Effector memory CD8-positive, alpha-beta T cell (primary cell): ENCODE results near the gene SYNM.

ENCODE experiments used
- ATAC-seq: fragments of 150-1000 bp; cut with Tn5 transposase; replicated peaks from 2 replicates; pipeline ENCODE4 v1.10.0; 2021; ENCODE audit warnings: mild to moderate bottlenecking, moderate library complexity
- DNase-seq, 3 experiments: peaks; one replicate each; pipeline ENCODE4 v3.0.0; 2021
- H3K27ac Mint-ChIP-seq, 2 donors: one replicate each; pipeline ENCODE4 v1.8.0; 2022; ENCODE audit warnings: mild to moderate bottlenecking in 2 of 2, mixed read lengths in 2 of 2, moderate library complexity in 2 of 2
- H3K27me3 Mint-ChIP-seq, 2 donors: one replicate each; pipeline ENCODE4 v1.8.0; 2022; ENCODE audit warnings: mixed read lengths in 2 of 2
- H3K36me3 Mint-ChIP-seq: one replicate; pipeline ENCODE4 v1.8.0; 2022; ENCODE audit warnings: mild to moderate bottlenecking, moderate library complexity, mixed read lengths; ENCODE audit not compliant: insufficient read depth
- H3K4me1 Mint-ChIP-seq, 2 donors: one replicate each; pipeline ENCODE4 v1.8.0; 2022; ENCODE audit warnings: low read depth in 2 of 2, mixed read lengths in 2 of 2
- H3K4me3 Mint-ChIP-seq, 2 donors: one replicate each; pipeline ENCODE4 v1.8.0; 2022; ENCODE audit warnings: mild to moderate bottlenecking in 2 of 2, mixed read lengths in 2 of 2, moderate library complexity in 2 of 2
- H3K9me3 Mint-ChIP-seq, 2 donors: one replicate each; pipeline ENCODE4 v1.8.0; 2022; ENCODE audit warnings: mixed read lengths in 2 of 2

SYNM gene

DNA sequence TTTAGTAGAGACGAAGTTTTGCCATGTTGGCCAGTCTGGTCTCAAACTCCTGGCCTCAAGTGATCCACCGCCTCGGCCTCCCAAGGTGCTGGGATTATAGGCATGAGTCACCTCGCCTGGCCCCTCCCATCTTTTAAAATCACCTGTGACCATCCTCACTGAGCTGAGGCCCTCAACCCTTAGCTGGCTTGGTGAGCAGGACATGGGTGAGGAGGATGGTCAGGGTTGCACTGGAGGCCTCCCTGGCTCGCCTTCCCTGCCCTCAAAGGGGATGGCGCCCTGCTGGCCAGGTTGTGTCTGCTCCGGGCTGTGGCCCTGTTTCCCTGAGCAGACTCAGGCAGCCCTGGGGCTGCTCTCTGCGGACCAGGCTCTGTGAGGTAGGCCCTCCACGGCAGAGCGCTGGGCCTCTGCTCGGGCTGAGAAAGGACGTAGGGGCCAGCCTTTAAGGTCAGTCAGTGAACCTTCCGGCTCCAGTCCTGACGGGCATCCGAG, 33.7 kb downstream of the SYNM start:
- H3K9me3 Mint-ChIP-seq: no peaks in the 10 kb centered on the region
- no peaks in the 10 kb centered on the region for H3K27me3 Mint-ChIP-seq
- ATAC-seq (no peak), DNase-seq (no peak)
- H3K4me3 Mint-ChIP-seq: no peak overlapping the region
- peaks cover 0 to 2% of the 10 kb centered on the region in 2 donors for H3K4me1 Mint-ChIP-seq
- peaks cover 12% of the 10 kb centered on the region for H3K36me3 Mint-ChIP-seq
- no peak overlapping the region for H3K27ac Mint-ChIP-seq

DNA sequence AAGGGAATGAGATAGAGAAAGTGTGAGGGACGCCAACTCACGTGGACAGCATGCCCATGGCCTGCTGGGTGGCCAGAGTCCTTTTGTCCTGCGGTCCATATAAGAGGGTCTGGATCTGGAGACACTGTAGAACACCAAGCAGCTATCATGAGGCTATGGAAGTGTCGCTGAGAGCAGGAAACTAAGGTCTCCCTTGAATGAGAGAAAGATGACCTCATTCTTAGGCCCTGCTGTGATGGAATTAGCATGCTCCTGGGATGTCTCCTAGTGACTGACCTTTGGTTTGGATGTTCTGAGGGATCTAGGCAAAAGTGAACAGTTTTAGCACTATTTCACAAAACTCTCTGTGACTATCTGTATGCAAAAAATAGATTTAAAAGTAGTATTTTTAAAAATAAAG, 34.4 kb downstream of the SYNM start:
- ATAC-seq (no peak), DNase-seq (no peak)
- Mint-ChIP-seq H3K9me3 (no peaks in the 10 kb centered on the region), H3K27me3 (no peaks in the 10 kb centered on the region), H3K4me3 (no peak overlapping the region), H3K36me3 (peaks cover 12% of the 10 kb centered on the region), H3K4me1 (peaks cover 0 to 2% of the 10 kb centered on the region in 2 donors), H3K27ac (no peak overlapping the region)

DNA sequence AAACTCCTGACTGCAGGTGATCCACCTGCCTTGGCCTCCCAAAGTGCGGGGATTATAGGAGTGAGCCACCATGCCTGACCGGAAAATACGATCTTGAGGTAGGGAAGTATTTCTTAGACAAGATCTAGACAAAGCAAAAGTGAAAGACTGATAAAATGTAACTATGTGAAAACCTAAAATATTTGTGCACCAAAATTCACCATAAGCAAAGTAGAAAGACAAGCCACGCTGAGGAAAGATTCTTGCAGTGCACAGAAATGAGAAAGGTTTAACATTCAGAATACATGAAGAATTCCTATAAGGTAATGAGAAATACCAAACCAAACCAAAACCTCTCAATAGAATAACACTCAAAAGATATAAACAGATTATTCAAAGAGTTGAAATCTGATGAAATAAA, 35.7 kb downstream of the SYNM start:
- Mint-ChIP-seq H3K36me3 (peaks cover 12% of the 10 kb centered on the region), H3K27ac (no peak overlapping the region), H3K27me3 (peaks cover 6 to 10% of the 10 kb centered on the region in 2 donors), H3K4me1 (no peaks in the 10 kb centered on the region), H3K9me3 (no peaks in the 10 kb centered on the region), H3K4me3 (no peak overlapping the region)
- DNase-seq: no peak
- no peak for ATAC-seq

DNA sequence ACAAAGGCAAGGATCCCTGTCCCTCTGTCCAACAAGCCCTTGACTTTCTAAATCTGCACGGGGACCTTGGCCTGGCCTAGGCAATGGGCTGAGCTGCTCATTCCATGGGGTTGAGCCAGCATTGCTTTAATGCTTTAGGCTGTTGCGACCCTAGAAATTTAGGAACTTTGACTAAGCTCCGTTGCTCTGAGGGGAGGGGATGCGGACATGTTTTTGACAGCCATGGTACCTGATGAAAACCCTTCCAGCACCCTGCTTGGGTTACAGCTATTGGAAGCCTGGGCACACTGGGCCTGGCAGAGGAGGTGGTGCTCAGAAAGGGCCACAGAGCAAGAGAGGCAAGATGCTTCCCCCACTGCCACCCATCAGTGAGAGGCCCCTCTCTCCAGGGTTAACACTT, 37.1 kb downstream of the SYNM start:
- no peaks in the 10 kb centered on the region for H3K9me3 Mint-ChIP-seq
- no peak overlapping the region for H3K4me3 Mint-ChIP-seq
- ATAC-seq (no peak), DNase-seq (no peak)
- no peak overlapping the region for H3K27ac Mint-ChIP-seq
- H3K36me3 Mint-ChIP-seq: peaks cover 6% of the 10 kb centered on the region
- no peaks in the 10 kb centered on the region for H3K4me1 Mint-ChIP-seq
- H3K27me3 Mint-ChIP-seq: peaks cover 6 to 10% of the 10 kb centered on the region in 2 donors

DNA sequence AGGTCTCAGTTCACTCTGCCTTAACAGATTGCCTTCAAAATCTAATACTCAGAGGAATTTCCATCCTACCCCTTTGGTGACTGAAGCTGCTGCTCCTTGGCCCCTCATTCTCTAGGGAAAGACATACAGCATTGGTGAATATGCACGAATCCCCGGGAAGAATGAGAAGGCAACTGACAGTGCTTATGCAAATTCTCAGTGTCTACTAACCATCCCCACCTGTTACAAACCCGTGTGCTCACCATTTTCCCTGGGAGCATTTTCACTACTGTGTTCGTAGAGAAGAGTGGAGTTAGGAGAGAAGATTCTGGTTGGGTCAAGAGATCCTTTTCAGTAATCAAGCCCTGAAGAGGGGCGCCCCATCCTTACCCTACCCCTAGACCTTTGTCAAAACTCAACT, 37.7 kb downstream of the SYNM start:
- H3K36me3 Mint-ChIP-seq: peaks cover 3% of the 10 kb centered on the region
- no peaks in the 10 kb centered on the region for H3K9me3 Mint-ChIP-seq
- peaks cover 9 to 10% of the 10 kb centered on the region in 2 donors for H3K27me3 Mint-ChIP-seq
- no peak overlapping the region for H3K27ac Mint-ChIP-seq
- no peaks in the 10 kb centered on the region for H3K4me1 Mint-ChIP-seq
- DNase-seq (no peak), ATAC-seq (no peak)
- no peak overlapping the region for H3K4me3 Mint-ChIP-seq

DNA sequence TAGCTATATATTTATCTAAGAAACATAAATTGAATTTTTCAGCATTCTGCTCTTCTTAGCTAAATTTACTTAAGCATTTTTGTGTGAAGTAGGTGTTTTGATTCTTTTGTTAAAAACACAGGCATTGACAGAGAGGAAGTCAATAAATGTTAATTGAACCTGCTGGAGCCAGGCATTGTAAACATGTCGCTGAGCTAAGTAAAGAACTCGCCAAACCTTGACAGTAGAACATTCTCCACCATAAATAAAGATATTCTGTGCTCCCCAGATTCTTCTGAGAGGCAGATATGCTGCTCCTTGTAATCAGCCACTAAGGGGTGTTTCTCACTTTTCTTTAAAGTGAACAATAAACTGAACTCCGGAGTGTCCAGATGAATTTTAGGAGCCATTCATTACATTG, 38.4 kb downstream of the SYNM start:
- H3K9me3 Mint-ChIP-seq: no peaks in the 10 kb centered on the region
- peaks cover 10 to 12% of the 10 kb centered on the region in 2 donors for H3K27me3 Mint-ChIP-seq
- no peaks in the 10 kb centered on the region for H3K4me1 Mint-ChIP-seq
- ATAC-seq (no peak), DNase-seq (no peak)
- H3K4me3 Mint-ChIP-seq: no peak overlapping the region
- H3K36me3 Mint-ChIP-seq: peaks cover 3% of the 10 kb centered on the region
- no peak overlapping the region for H3K27ac Mint-ChIP-seq

DNA sequence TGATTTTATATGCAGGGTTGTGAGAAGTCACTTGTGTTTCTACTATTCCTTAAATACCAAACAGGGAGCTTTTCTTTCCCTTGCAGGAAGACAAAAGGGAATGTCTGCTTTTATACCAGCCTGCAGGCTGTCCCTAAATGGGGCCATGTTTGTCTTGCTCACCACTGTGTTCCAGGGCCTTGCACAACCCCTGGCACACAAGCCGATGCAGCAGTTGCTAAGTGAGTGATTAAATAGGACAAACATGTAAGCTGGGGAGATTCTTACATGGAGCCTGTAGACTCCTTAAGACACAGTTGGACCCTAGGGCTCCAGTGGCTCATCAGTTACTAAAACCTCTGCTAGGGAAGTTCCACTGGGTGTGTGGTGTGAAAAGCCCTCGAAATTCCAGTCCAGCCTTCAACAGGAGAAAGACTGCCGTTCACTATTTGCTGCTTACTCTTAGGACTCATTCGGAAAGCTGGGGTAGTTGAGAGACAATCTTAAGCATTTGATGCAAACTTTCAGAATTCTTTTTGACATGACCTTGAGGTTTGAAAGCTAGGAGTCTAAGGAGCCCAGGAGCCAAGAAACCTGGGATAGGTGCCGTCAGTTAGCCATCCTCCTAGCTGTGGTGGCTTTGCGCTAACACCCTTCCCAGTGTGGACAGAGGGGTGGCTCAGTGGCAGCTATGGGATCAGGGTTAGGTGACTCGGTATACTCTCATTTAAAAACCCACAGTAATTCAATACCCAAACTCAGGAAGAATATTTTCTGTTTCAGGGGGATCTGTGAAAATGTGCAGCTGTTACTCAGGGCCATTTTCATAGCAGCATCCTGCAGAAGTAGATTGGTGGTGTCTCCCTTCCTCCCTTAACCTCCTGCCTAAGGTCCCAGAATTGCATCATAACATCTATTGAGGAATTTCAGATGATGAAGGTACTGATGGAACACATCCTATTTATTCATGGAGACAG, 39.1 kb downstream of the SYNM start:
- H3K27me3 Mint-ChIP-seq: peaks cover 10 to 12% of the 10 kb centered on the region in 2 donors
- ATAC-seq (no peak), DNase-seq (no peak)
- no peaks in the 10 kb centered on the region for H3K9me3 Mint-ChIP-seq
- H3K4me3 Mint-ChIP-seq: no peak overlapping the region
- no peaks in the 10 kb centered on the region for H3K36me3 Mint-ChIP-seq
- no peaks in the 10 kb centered on the region for H3K4me1 Mint-ChIP-seq
- H3K27ac Mint-ChIP-seq: no peak overlapping the region

DNA sequence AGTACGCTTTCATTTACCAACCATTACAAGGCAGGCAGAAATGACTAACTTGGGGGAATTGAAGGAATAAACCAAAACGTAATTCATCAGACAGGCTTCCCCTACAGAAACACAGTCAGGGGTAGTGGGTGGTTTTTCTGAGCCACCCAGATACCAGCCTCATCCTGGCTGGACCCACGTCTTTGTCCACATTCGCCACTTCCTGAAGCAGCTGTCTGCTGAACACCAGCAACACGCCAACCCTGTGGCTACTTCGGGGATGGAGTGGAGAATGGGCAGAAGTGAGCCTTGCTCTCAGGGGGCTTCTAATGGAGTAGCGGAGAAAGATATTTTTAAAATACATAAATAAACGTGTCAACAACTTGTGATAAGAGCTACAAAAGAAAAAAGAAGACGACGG, 40.1 kb downstream of the SYNM start:
- H3K4me1 Mint-ChIP-seq: no peaks in the 10 kb centered on the region
- ATAC-seq (no peak), DNase-seq (no peak)
- no peaks in the 10 kb centered on the region for H3K9me3 Mint-ChIP-seq
- H3K27ac Mint-ChIP-seq: no peak overlapping the region
- H3K27me3 Mint-ChIP-seq: peaks cover 12 to 13% of the 10 kb centered on the region in 2 donors
- H3K36me3 Mint-ChIP-seq: no peaks in the 10 kb centered on the region
- no peak overlapping the region for H3K4me3 Mint-ChIP-seq

DNA sequence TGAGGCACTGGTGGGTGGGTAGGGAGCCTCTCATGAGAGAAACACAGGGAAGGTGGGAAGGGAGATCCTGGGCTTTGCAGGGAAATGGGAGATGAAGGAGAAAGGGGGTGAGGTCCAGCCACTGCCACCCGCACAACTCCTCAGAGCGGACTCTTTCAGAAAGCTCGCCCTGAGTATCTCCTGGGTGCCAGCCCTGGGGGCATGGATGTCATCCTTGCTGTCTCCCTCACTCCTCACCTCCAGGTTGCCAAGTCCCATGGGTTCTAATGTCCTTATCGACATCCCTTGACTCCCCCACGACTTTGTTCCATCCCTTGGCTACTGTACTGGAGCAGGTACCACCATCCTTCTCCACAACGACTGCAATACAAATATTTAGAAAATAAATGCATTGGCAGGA, 40.9 kb downstream of the SYNM start:
- Mint-ChIP-seq H3K4me1 (no peaks in the 10 kb centered on the region), H3K27ac (no peak overlapping the region), H3K4me3 (no peak overlapping the region), H3K27me3 (peaks cover 12 to 21% of the 10 kb centered on the region in 2 donors), H3K36me3 (no peaks in the 10 kb centered on the region), H3K9me3 (no peaks in the 10 kb centered on the region)
- ATAC-seq (no peak), DNase-seq (no peak)

DNA sequence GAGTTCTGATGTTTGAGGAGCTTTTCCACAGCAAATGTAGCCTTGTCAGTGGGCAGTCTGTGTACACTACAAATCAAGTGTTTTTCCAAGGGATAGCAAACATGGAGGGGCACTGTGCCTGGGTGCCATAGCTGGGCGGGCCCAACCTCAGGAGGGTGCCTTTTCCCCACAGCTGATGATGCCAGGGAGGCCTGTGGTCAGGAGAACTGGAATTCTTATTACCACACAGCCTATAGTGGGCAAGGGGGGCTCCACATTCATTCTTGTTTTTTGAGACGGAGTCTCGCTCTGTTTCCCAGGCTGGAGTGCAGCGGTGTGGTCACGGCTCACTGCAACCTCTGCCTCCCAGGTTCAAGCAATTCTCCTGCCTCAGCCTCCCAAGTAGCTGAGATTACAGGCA, 41.8 kb downstream of the SYNM start:
- H3K4me3 Mint-ChIP-seq: no peak overlapping the region
- no peak overlapping the region for H3K27ac Mint-ChIP-seq
- no peak for ATAC-seq

DNA sequence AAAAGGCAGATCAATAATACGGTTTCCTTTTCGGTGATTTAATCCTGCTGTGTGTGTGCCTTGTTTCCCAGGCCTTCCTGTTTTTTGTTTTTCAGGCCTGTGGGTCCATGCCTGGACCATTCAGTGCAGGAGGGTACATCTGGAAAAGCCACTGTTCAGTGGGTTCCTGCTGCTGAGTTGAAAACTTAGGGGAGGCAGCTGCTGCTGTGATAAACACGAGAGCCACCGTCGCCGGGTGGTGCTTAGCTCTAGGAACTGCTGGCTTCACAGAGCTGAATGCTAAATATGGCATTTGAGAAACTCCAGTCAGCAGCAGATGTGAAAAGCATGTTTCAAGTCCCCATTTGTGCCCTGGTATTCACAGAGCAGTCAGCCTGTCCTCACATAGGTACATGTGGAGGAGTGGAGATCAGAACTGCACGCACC, 44.0 kb downstream of the SYNM start:
- H3K36me3 Mint-ChIP-seq: no peaks in the 10 kb centered on the region
- ATAC-seq (no peak), DNase-seq (no peak)
- H3K4me3 Mint-ChIP-seq: no peak overlapping the region
- no peak overlapping the region for H3K27ac Mint-ChIP-seq
- H3K4me1 Mint-ChIP-seq: no peaks in the 10 kb centered on the region
- H3K27me3 Mint-ChIP-seq: peaks cover 12 to 45% of the 10 kb centered on the region in 2 donors
- H3K9me3 Mint-ChIP-seq: no peaks in the 10 kb centered on the region

More for the DNA sequence above, 41.8 kb downstream of the SYNM start:
- no peak for DNase-seq
- Mint-ChIP-seq H3K4me1 (no peaks in the 10 kb centered on the region), H3K36me3 (no peaks in the 10 kb centered on the region), H3K9me3 (no peaks in the 10 kb centered on the region), H3K27me3 (peaks cover 12 to 30% of the 10 kb centered on the region in 2 donors)

DNA sequence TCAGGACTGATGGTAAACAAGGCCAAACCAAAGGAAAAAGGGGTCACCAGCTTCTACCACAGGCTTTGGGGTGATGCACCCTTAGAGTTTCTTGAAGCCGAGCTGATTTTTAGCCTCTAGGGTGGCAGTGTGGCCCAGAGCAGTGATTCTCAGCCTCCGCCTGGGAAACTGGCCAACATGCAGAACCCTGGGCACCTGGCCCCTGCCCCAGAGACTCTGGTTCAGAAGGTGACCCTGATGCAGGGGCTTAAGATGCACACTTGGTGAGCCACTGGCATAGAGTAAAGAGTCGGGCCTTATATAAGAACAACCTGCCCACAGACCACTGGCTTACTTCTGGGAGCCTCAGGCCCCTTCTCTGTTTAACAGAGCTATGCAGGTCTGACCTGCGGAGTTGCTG, 44.5 kb downstream of the SYNM start:
- Mint-ChIP-seq H3K9me3 (no peaks in the 10 kb centered on the region), H3K36me3 (no peaks in the 10 kb centered on the region), H3K4me3 (no peak overlapping the region), H3K4me1 (no peaks in the 10 kb centered on the region), H3K27me3 (peaks cover 12 to 45% of the 10 kb centered on the region in 2 donors), H3K27ac (no peak overlapping the region)
- ATAC-seq (no peak), DNase-seq (no peak)

DNA sequence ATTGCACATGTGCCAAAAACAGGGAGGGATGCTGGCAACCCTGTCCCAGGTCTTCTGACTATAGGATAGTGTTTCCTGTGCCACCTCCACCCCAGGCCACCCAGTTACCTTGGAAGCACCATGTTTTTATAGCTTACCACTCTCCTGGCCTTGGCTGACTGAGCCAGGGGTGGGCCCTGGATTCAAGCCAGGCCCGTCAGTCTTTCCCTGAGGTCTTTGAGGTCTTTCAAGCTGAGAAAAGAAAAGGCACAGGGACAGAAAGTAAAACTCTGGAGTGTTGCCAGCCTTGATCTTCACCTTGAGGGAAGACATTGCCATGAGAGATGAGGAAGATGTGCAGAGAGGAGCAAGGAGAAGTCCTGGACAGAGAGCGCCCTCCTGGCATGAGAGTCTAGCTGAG, 46.3 kb downstream of the SYNM start:
- Mint-ChIP-seq H3K27ac (no peak overlapping the region), H3K4me1 (no peaks in the 10 kb centered on the region), H3K27me3 (peaks cover 6 to 35% of the 10 kb centered on the region in 2 donors), H3K36me3 (no peaks in the 10 kb centered on the region), H3K4me3 (no peak overlapping the region), H3K9me3 (no peaks in the 10 kb centered on the region)
- no peak for ATAC-seq
- no peak for DNase-seq

DNA sequence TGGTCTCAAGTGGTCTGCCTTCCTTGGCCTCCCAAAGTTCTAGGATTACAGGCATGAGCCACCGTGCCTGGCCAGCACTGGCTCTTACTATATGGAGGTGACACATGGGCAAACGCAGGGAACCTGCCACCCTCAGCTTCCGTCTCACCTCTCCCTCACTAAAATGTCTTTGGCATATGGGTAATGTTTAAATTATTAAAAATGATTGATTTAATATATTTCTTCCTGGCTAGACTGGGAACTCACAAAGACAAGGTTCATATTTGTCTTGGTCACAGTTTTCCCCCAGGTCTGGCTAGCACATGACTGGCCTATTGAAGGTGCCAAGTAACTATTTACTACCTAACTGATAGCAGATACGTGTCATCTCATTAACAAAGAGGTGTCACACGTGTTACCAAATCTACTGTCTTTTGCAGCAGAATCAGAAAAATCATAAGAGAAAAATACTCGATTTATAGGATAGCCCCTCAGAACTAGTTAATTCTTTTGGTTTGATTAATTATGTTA, 48.2 kb downstream of the SYNM start:
- no peak overlapping the region for H3K27ac Mint-ChIP-seq
- ATAC-seq (no peak), DNase-seq (no peak)
- no peak overlapping the region for H3K4me3 Mint-ChIP-seq
- H3K4me1 Mint-ChIP-seq: no peaks in the 10 kb centered on the region
- H3K27me3 Mint-ChIP-seq: peaks cover 6 to 43% of the 10 kb centered on the region in 2 donors
- H3K36me3 Mint-ChIP-seq: no peaks in the 10 kb centered on the region
- no peaks in the 10 kb centered on the region for H3K9me3 Mint-ChIP-seq
